ENCODE measurements around the gene MCM9. TPM values are rescaled to one million over a fixed set of nuclear protein-coding genes. Genes with fewer than 3 reads are reported as not detected.
A peak's percentile ranks its signal among the peaks of the same experiment; 100 is the strongest.

MCM9 gene
- total and polyA plus RNA-seq, 2 donors (not counting 1 experiment from before 2014, with no cell fraction given), result 14.0 to 54.5 TPM

GRCh38 chr6:118935331-118935668 lies 341 bp upstream of the MCM9 start:
- intact Hi-C loops (cut with micrococcal nuclease), result loop anchor here (1.0 to 10.0 kb wide), 5 partner anchors 140 to 1332 kb away; partner anchors contain the start of genes CEP85L, FAM184A and GOPC
- ChIA-PET CTCF (interaction anchor here (0.9 to 1.6 kb wide), 4 partner anchors 27 to 44 kb away, joined by 3 to 4 read pairs (median 3); partner anchors contain the start of gene ASF1A), POLR2A (interaction anchor here (0.6 to 1.5 kb wide), 3 partner anchors 42 to 284 kb away, joined by 4 to 7 read pairs (median 4); partner anchors contain the start of gene CEP85L)
- Histone ChIP-seq H3K9me3 (ENCODE audit: control extremely low read depth in 1 of 3, control insufficient read depth in 2 of 3, insufficient read depth in 1 of 3, low read length in 2 of 3) (no peaks in the 10 kb centered on the region), H3K27me3 (replicated peaks in 1 of 4; ENCODE audit: control extremely low read depth in 1 of 4, control insufficient read depth in 3 of 4, insufficient read depth in 4 of 4, low read length in 3 of 4) (no peaks in the 10 kb centered on the region), H3K79me2 (ENCODE audit: control insufficient read depth, insufficient read depth, low read length) (peaks cover 39% of the 10 kb centered on the region), H3K27ac (ENCODE audit: low read length in 2 of 2) (peak overlapping the region; percentile 64 to 83), H3K4me3 (ENCODE audit: control extremely low read depth in 1 of 5, extremely low read depth in 1 of 5, insufficient read depth in 1 of 5, low read depth in 2 of 5, low read length in 4 of 5) (peak overlapping the region; percentile 68 to 99 (median 94)), H3K36me3 (replicated peaks in 1 of 2; ENCODE audit: control extremely low read depth in 1 of 2, control insufficient read depth in 1 of 2, extremely low read depth in 1 of 2, insufficient read depth in 2 of 2, low read length in 1 of 2) (peaks cover 3 to 13% of the 10 kb centered on the region in 2 experiments), H2AFZ (ENCODE audit: insufficient read depth, low read depth, low read length, poor library complexity, severe bottlenecking) (peak overlapping the region; percentile 100), H3K4me2 (replicated peaks; ENCODE audit: low read depth, low read length, poor library complexity, severe bottlenecking) (peak overlapping the region; percentile 94), H3K4me1 (ENCODE audit: control insufficient read depth in 2 of 2, insufficient read depth in 2 of 2, low read length in 2 of 2) (peaks cover 10 to 18% of the 10 kb centered on the region in 2 donors), H3K9ac (ENCODE audit: low read length) (peak overlapping the region; percentile 98), H4K20me1 (ENCODE audit: control insufficient read depth, insufficient read depth, low read length, poor library complexity, severe bottlenecking) (no peaks in the 10 kb centered on the region)
- H3K4me1 Mint-ChIP-seq, result peaks cover 39% of the 10 kb centered on the region
- ATAC-seq (ENCODE audit: low read depth), result no peak
- WGBS (ENCODE audit: insufficient coverage), result no CpG with 5 or more reads among the region's 1 CpG
- DNase-seq, result no peak
- TF ChIP-seq EZH2 (IDR thresholded peaks at IDR 0.05; ENCODE audit: borderline replicate concordance, insufficient read depth, low read depth, low read length, poor library complexity, severe bottlenecking) (no peak), CTCF (IDR thresholded peaks at IDR 0.05) (no peak)
- H3K27me3 Mint-ChIP-seq, result no peaks in the 10 kb centered on the region
- peak overlapping the region; percentile 92 for H3K4me3 Mint-ChIP-seq
- H3K9me3 Mint-ChIP-seq (ENCODE audit: insufficient read depth), result no peaks in the 10 kb centered on the region
- peak overlapping the region; percentile 88 for H3K27ac Mint-ChIP-seq

DNA sequence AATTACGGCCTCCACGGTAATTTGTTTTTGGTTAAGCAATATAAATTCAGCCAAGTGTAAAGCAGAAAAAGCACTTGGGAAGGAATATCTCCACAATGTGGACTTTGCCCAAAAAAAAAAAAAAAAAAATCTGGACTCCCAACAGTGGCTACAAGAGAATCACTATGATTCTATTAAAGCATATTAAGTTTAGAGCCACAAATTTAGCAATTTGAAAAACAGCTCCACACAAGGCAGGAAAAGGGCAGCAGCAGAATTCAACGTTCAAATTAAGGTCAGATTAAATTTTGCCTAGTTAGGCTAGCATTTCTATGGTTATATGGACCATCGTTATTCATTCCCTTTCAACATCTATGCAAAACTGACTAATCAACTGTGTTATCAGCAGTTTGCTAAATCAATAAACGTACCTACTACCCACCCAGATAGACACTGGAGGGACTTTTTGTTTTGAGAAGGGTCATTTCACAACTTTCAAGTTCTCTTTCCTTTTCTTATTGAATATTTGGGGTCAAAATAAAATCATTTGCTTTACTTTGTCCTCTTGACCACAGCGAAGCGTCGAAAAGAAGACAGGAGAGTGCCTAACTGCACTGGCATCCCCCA lies 1.0 kb downstream of the MCM9 start:
- Mint-ChIP-seq H3K4me1 (peaks cover 31% of the 10 kb centered on the region), H3K4me3 (peak overlapping the region; percentile 92)
- POLR2A ChIA-PET, result interaction anchor here (1.2 to 1.5 kb wide), 2 partner anchors 40 to 41 kb away, joined by 4 to 6 read pairs; partner anchors contain the start of gene ASF1A

More for the DNA sequence above, 1.0 kb downstream of the MCM9 start:
- H3K27me3 Mint-ChIP-seq, result no peaks in the 10 kb centered on the region
- WGBS (ENCODE audit: insufficient coverage), result 0% methylated on average over 3 of the region's 8 CpGs
- H3K4me3 ChIP-seq (ENCODE audit: control extremely low read depth in 1 of 5, extremely low read depth in 1 of 5, insufficient read depth in 1 of 5, low read depth in 2 of 5, low read length in 4 of 5), result peak overlapping the region; percentile 76 to 99 (median 94)
- ATAC-seq (ENCODE audit: low read depth) (no peak), DNase-seq (no peak)
- H3K9me3 ChIP-seq (ENCODE audit: control extremely low read depth in 1 of 3, control insufficient read depth in 2 of 3, insufficient read depth in 1 of 3, low read length in 2 of 3), result no peaks in the 10 kb centered on the region
- no peaks in the 10 kb centered on the region for H4K20me1 ChIP-seq (ENCODE audit: control insufficient read depth, insufficient read depth, low read length, poor library complexity, severe bottlenecking)
- H3K79me2 ChIP-seq (ENCODE audit: control insufficient read depth, insufficient read depth, low read length), result peaks cover 43% of the 10 kb centered on the region
- no peak overlapping the region for H3K27ac ChIP-seq (ENCODE audit: low read length in 2 of 2)
- intact Hi-C loops (cut with micrococcal nuclease), result loop anchor here (1.0 to 10.0 kb wide), 5 partner anchors 40 to 1331 kb away; partner anchors contain the start of genes ASF1A, FAM184A and GOPC
- peak overlapping the region; percentile 92 for H3K27ac Mint-ChIP-seq
- H2AFZ ChIP-seq (ENCODE audit: insufficient read depth, low read depth, low read length, poor library complexity, severe bottlenecking), result peak overlapping the region; percentile 100
- no peaks in the 10 kb centered on the region for H3K9me3 Mint-ChIP-seq (ENCODE audit: insufficient read depth)
- H3K4me1 ChIP-seq (ENCODE audit: control insufficient read depth in 2 of 2, insufficient read depth in 2 of 2, low read length in 2 of 2), result peaks cover 10 to 18% of the 10 kb centered on the region in 2 donors
- no peaks in the 10 kb centered on the region for H3K27me3 ChIP-seq (replicated peaks in 1 of 4; ENCODE audit: control extremely low read depth in 1 of 4, control insufficient read depth in 3 of 4, insufficient read depth in 4 of 4, low read length in 3 of 4)
- peaks cover 4 to 14% of the 10 kb centered on the region in 2 experiments for H3K36me3 ChIP-seq (replicated peaks in 1 of 2; ENCODE audit: control extremely low read depth in 1 of 2, control insufficient read depth in 1 of 2, extremely low read depth in 1 of 2, insufficient read depth in 2 of 2, low read length in 1 of 2)
- peak overlapping the region; percentile 94 for H3K4me2 ChIP-seq (replicated peaks; ENCODE audit: low read depth, low read length, poor library complexity, severe bottlenecking)
- CTCF ChIA-PET, result interaction anchor here (0.9 to 1.2 kb wide), 2 partner anchors 25 to 39 kb away, joined by 3 read pairs; no protein-coding TSS in a partner anchor
- TF ChIP-seq CTCF (IDR thresholded peaks at IDR 0.05) (no peak), EZH2 (IDR thresholded peaks at IDR 0.05; ENCODE audit: borderline replicate concordance, insufficient read depth, low read depth, low read length, poor library complexity, severe bottlenecking) (no peak)
- peak overlapping the region; percentile 98 for H3K9ac ChIP-seq (ENCODE audit: low read length)
